HG03196 (cell line): Measurements from ENCODE around the gene MAP7.
"Not testable (repeated sequence)": the region's sequence is repeated elsewhere in the genome, so short reads cannot be mapped to it uniquely, and the experiment has no call there.

Experiments used
- ATAC-seq: cut with Tn5 transposase; IDR thresholded peaks from one replicate; pipeline ENCODE4 v1.9.1; 2021; ENCODE audit not compliant: unreplicated experiment

MAP7 gene

DNA sequence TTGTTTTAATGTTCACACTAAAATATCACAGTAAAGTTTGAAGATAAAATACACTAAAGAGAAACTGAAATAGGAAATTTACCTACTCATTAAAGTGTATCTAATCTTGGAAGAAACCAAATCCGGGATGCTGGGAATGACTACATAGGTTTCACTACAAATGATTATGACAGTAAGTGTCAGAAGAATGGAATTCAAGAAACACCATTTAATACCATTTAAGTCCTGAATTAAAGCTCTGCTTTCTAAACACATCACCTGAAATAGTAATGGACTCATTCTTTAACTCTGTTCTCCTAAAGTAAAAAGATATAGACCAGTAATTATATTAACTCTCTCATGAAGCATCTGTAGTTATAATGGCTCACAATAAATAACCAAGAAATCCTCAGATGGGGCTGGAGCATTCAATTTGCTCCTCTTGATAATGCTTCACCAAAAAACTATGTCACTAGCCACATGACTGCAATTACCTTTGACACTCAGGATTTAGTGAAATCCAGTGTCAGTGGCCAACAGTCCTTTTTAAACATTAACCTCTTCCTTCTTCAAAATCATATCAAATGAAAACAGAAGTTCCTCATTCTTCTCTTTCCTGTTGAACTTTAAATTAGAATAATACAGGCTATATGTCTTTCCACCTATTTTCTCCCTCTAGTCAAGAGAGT, 41.4 kb downstream of the MAP7 start:
- ATAC-seq, result no peak

DNA sequence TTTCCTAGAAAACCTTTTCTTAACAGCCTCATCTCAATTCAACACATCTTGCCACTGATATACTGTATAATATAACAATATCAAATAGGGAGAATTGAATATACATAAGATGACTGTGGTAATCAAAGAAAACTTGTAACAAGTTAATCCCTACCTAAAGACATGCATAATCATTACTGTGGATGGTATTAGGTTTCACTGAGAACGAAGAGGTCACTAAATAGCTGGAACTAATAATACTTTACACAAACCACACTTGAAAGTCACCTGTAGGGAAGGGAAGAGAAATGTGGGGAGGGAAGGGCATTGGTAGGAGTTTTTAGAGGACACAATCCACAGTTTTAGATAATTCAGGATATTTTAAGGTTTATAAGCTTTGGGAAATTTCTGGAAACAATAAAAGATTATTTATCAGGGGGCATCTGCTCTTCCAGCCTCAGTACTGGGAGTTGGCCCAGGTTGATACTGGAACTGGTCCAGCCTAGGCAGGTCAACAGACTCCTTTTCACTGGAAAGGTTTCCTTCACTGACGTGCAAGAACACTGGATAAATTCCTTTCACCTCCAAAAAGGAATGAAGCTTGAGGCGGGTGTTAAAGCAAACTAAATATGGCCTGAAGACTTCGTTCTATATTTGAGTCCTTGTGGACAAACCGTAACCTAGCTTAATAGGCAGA, 44.0 kb downstream of the MAP7 start:
- no peak for ATAC-seq

DNA sequence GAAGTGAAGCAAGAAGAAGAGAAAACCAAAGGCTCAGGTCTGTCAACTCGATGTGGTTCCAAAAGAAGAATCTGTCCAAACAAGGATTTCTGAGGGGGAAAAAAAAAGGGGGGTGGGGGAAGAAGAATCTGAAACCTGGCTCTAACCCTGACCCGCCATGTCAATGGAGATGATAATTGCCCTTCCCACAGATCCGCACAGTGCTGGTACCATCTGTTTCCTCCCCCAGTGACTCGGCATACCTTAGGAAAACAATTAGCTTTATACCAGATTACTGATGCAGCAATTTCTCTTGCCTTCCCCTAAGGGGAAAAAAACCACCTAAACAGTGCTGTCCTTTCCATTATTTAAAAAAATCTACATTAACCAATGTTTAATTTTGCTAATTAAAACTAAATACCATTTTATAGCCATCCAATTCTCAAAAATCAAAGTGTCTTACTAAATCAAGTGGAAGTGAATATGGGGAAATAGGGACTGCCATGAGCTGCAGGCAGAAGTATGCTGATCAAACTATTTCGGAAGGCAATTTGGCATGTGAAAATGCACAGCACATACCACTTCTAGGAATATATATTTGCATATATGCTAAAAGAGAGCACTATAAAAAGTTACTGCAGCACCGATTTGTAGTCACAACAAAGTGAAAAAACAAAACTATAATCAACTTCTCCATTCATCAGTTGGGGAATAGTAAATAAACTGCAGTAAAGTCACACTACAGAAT, 46.8 kb downstream of the MAP7 start:
- no peak for ATAC-seq

DNA sequence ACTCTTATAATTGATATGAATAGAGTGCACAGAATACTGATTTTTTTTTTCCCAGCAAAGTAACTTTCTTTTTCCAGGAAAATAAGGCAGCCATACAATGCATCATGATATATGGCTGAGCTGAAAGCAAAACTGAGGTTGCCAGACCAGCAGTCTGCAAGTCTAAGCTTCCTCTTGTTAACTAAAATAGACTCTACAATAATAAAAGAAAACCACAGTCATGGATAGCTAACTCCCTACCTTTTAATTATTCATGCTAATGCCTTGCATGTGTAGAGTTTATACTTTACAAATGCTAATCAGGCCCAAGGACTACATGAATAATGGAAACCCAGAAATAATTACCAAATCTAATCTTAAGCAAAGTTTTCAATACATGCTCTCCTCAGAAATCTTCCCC, 47.4 kb downstream of the MAP7 start:
- ATAC-seq, result no peak

DNA sequence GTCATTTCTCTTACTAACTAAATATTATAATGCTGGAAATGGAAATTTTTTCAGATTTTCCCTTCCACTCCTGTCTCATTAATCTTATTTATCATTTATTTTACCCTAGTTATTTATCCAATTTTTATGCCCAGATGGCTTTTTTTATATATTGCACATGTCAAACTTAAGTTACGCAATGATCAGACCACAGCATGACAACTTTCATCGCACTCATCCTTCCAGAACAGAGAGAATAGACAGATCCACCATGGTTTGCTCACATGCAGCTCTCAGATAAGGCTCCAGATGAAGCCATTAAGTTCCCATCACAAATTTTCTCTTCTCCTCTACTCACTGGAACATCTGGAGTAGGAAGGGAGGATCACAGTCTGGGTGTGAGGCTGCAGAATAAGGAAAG, 48.7 kb downstream of the MAP7 start:
- ATAC-seq, result no peak

DNA sequence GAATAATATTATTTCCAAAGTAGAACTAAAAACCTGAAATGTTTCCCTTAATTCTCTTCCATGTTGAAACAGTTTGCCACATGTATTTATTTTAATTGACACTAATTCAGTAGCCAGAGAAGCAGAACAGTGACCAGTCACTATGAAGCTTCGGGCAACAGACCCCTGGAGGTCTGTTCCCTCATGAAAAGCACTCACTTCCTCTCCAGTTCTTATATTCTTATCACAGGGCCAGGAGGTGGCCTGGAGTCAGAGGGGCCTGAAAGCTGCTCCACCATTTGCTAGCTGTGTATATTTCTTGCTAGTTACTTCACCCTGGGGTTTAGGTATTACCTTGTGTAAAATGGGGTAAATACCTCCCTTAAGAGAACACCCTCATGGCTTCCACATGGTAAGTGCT, 49.1 kb downstream of the MAP7 start:
- ATAC-seq, result no peak

DNA sequence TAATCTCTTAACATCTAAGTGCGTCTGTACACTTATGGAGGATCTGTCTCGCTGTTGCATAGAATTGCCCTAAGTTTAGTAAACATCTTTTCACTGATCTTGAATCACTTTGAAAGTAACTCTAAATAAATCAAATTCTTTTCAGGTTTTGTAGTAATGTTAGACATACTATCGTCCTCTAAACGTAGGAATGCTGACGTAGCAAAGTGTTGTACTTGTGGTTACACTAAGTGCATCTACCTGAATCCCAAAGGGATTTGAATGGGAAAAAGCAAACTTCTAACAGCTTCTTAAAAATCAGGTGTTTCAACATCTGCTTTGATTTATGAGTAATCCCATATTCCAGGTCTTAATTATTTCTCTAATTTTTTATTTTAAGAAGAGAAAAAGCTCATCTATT, 49.8 kb downstream of the MAP7 start:
- no peak for ATAC-seq

DNA sequence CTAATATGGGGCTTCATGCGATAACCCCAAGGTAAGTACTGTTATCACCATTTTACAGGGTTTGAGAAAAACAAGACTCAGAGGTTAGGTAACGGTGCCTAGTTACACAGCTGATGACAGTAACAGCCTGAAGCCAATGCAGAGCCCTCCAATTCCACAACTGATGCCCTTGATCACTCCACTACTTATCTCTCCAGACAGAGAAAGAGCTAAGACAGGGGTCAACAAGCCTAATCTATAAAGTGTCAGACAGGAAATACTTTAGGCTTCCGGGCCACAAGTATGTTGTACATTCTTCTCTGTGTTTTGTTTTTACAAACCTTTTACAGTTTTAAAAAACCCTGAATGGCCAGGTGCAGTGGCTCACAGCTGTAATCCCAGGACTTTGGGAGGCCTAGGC, 50.9 kb downstream of the MAP7 start:
- no peak for ATAC-seq

DNA sequence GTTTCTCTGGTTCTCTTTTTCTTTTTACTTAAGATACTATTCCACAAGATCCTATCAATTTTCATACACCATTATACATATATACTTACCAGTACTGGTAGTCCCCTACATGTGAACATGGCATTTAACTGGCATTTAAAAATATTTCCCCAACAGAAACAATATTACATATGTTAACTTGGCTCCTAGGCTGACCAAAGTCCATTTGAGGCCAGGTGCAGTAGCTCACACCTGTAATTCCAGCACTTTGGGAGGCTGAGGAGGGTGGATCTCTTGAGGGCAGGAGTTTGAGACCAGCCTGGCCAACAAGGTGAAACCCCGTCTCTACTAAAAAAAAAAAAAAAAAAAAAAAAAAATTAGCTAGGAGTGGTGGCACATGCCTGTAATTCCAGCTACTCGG, 53.8 kb downstream of the MAP7 start:
- ATAC-seq, result not testable (repeated sequence)

DNA sequence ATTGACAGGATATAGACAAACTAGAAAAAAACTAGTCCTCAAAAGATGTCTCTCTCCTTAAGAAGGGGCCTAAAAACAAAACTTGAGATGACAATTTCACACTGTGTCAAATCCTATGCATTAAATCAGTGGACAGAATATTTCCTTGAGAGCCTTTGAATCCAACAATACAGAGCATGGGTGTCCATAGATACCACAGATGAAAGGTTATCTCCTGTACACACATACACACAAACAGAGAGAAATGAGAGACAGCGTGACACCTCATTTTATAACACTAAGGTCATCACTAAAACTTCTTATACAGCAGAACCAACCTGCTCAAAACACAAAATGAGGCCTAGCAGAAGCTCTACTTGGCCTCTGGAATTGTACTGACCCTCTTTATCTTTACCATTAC, 55.5 kb downstream of the MAP7 start:
- no peak for ATAC-seq

DNA sequence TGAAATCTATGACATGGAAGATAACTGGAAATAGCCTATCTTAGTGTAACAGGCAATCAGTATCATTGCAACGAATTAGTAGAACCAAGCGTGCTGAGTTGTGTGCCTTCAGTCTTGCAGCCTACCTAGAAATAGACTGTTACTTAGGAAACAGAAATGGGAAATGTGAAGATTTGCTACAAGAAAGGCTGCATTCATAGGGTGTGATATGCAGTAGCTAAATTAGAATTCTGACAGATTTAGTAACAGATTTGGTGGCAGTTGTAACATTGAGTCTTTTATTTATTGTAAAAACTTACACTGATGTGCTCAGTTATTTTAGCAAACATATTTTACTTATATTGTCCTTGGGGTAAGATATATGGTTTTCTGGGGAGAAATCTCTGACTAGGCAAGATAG, 56.2 kb downstream of the MAP7 start:
- no peak for ATAC-seq

DNA sequence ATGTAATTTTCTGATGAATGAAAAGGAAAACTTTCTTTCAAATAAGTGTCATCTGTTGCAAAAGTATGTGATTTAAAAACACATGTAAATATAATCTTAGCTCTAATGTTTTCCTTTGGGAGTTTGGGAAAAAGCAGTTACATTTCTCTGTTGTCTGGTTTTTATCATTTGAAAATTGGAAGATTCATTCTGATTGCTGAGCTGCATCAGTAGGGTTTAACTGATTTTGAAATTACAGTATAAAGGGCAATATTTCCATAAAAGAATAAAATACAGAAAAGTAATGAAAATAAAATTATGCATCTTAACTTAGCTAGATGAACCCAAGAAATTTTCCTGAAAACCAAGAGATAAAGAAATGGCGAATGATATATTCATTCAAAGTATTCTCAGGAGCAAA, 57.8 kb downstream of the MAP7 start:
- no peak for ATAC-seq

DNA sequence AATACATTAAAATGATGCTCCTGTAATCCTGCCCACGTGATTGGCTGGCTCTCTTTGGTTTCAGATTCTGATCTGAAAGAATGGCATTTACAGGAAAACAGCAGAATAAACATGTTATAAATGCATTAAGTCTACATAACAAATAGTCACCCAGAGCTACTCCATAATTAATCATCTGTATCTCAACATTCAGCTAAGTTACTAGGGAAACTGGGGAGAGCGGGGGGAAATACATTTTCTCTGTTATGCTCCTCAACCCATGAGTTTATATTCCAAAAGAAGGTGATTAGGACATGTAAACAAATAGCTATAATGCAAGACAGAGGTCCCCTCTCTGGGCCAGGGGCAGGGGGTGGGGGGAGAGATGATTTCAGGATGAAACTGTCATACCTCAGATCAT, 58.5 kb downstream of the MAP7 start:
- ATAC-seq, result no peak

DNA sequence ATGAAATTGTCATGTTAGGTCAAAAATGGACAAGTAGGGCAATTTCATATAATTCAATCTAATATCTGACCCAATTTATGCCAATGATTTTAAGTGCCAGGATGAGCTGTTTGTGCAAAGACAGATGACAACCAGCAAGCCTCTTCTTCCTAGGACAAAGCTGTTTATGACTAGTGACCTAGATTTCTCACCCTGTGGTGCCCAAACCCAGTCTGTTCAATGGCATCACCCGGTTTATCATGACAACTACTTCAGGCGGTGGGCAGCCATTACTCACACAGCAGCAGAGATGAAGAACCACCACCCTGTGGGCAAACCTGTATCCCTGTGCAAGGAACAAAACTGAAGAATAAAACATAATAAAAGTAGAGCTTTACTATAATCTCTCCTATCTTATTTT, 59.0 kb downstream of the MAP7 start:
- ATAC-seq, result no peak

DNA sequence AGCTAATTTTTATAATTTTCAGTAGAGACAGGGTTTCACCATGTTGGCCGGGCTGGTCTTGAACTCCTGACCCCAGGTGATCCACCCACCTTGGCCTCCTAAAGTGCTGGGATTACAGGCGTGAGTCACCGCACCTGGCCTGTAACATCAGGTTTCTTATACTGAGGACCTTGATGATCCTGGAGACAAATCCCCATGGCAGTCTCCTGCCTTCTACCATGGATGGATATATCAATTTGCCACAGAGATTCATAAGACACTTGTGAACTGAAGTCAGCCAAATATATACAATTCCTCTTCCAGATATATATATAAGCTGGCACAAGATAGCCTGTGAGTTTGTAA, 60.6 kb downstream of the MAP7 start:
- ATAC-seq, result not testable (repeated sequence)

DNA sequence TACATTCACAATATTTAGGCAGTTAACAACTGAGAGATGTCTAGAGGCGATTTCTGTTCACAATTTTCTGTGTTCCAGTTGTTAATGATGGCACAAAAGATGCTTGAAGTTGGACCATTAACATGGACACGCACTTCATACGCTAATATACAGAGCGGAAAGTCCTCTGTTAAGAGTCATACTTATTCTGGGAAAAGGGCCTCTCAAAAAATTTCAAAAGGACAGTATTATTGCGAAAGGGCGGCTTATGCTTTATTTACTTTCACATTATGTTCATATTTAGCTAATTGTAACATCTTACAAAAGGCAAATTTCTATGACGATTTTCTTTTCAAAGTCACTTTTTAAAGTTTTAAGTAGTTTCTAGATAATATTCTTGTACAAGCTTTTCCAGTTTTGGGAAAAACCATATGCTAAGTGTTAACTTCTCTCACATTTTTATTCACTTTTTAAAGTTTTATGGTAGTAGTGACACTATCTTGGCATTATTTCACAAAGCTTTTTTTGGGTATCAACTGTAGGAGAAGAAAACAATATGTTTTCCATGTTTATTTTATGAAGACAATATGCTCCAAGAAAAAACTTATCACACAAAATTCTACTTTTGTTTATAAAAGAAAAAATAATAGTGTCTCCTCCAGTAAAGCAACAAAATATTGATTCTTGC, 62.3 kb downstream of the MAP7 start:
- no peak for ATAC-seq

DNA sequence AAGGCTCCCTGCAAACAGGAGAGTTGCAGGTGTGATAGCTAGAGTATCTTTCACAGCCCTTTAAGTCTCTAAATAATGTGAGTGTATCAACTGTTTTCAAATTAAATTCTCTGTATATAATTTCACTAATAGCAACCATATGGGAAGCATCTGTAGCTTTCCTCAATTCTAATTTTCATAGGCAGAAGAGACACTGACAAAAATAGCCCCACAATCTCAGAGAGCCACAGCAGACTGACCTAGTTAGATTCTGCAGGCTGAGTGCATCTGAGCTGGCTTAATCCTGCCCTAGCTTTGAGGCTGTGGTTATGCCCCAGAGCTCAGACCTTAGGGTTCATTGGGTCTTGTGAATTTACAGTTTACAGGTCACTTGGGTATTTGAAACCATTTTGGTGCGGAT, 63.9 kb downstream of the MAP7 start:
- no peak for ATAC-seq

DNA sequence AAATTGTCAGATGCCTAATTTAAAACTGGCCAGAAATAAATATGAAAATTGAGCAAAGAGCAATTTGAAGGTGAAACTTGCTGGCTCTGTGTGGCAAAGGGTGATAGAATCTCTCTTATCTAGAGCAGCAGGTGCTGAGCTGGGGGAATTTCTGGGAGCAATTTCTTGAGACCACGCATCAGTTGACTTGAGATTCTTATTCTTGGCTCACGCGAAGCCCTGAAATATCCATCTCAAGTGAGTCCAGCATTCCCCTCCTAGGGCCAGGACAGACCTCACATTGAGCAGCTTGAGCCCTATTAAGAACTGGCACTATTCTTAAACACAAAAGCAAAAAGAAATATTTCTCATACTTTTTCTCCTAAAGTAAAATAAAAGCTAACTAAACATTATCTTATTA, 66.3 kb downstream of the MAP7 start:
- ATAC-seq, result no peak

DNA sequence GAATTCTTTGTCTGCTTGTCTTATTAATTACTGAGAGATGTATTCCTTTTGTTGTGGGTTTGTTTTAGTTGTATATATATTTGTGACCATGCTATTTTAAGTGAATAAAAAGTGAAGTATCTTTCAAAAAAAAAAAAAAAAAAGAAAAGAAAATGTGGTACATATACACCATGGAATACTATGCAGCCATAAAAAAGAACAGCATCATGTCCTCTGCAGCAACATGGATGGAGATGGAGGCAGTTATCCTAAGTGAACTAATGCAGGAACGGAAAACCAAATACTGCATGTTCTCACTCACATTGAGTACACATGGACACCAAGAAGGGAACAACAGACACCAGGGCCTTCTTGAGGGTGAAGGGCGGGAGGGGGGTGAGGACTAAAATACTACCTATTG, 67.2 kb downstream of the MAP7 start:
- not testable (repeated sequence) for ATAC-seq

DNA sequence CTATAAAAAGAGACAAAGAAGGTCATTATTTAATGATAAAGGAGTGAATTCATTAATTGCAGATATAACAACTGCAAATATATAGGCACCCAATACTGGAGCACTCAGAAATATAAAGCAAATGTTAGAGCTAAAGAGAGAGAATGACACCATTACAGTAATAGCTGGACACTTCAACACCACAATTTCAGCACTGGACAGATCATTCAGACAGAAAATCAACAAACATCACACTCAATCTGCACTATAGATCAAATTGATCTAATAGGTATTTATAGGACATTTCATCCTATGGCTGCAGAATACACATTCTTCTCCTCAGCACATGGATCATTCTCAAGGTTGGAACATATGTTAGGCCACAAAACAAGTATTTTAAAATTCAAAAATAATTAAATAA, 72.7 kb downstream of the MAP7 start:
- no peak for ATAC-seq

DNA sequence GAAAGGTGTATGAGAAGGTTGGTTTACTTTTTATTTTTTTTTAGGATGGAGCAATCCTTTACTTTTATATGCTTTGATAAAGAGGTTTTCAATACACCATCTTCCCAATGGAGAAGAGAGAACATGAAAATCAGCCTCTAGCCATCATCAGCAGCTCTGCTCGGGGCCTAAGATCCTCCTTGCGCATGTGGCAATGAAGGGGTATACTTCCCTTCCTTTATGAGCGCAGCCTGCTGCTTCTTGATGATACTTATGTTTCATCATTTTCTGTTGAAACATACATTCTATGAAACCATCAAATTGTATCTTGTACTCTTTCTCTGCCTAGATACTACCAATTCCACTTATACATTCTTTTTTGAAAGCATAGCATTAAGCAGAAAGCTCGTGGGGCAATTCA, 74.5 kb downstream of the MAP7 start:
- no peak for ATAC-seq

DNA sequence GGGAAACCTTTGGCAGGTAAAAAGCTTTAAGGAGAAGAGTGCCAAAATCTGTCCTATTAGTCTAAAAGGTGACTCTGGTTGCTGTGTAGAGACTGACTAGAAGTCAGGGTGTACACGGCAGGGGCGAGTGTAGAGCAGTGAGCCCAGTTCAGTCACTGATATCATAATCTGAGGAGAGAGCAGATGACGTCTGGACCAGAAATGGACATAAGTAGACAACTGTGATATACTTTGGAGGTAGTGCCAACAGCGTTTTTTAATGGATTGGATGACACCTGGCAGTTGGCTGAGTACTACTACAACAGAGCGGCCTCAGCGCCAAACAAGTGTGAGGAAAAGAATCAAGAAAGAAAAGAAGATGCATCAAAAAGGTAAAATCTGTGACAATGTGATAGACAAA, 76.0 kb downstream of the MAP7 start:
- ATAC-seq, result no peak
